HepG2 (cell line): ENCODE results near the gene BRAF.

Experiments
- CHD4 ChIP-seq: fragments of 200-600 bp; sonication (generic); IDR thresholded peaks from 2 replicates; pipeline ENCODE4 v1.7.0; 2017; ENCODE audit warnings: mild to moderate bottlenecking, low read length, borderline replicate concordance
- CTCF ChIP-seq: sonication (generic); formaldehyde crosslinking; IDR thresholded peaks from 2 replicates; pipeline ENCODE4 v1.5.0; 2020; ENCODE audit warnings: mild to moderate bottlenecking, missing genetic modification reagents, moderate library complexity
- EP300 ChIP-seq, 3 experiments: sonication (generic) in 1 of 3; formaldehyde crosslinking in 1 of 3; IDR thresholded peaks; 2 replicates each; pipeline versions ENCODE4 v1.5.1 to v1.6.1; 2011 to 2020; ENCODE audit warnings: low read depth in 2 of 3, low read length in 2 of 3, borderline replicate concordance in 1 of 3, improper control_type of control experiment in 1 of 3, mild to moderate bottlenecking in 1 of 3, missing genetic modification reagents in 1 of 3, moderate library complexity in 1 of 3
- ETV5 ChIP-seq: IDR thresholded peaks from 2 replicates; pipeline ENCODE4 v1.6.1; 2018; ENCODE audit warnings: missing biosample characterization, missing genetic modification reagents, inconsistent platforms, borderline replicate concordance
- EZH2 ChIP-seq: conservative IDR thresholded peaks from 2 replicates; pipeline ENCODE4 v1.6.1; 2012; ENCODE audit warnings: mild to moderate bottlenecking, low read depth, low read length, moderate library complexity
- GATAD2A ChIP-seq: IDR thresholded peaks from 2 replicates; pipeline ENCODE4 v1.6.1; 2016
- POLR2A ChIP-seq, 2 experiments: IDR thresholded peaks; 2 replicates each; pipeline ENCODE4 v1.6.1; 2011; ENCODE audit warnings: low read depth in 2 of 2, low read length in 2 of 2, mild to moderate bottlenecking in 1 of 2, moderate library complexity in 1 of 2; ENCODE audit not compliant: insufficient read depth in 1 of 2
- RNF2 ChIP-seq: fragments of 450-650 bp; conservative IDR thresholded peaks from 2 replicates; pipeline ENCODE4 v1.6.1; 2016; ENCODE audit warnings: low read depth
- ZNF143 ChIP-seq: sonication (generic); formaldehyde crosslinking; IDR thresholded peaks from 2 replicates; pipeline ENCODE4 v1.4.0; 2020; ENCODE audit warnings: missing genetic modification reagents
- ZNF850 ChIP-seq: sonication (generic); formaldehyde crosslinking; conservative IDR thresholded peaks from 2 replicates; pipeline ENCODE4 v1.9.0; 2021; ENCODE audit warnings: mild to moderate bottlenecking, missing genetic modification reagents
- TF ChIP-seq, protein P1 (sequence below): sonication (generic); formaldehyde crosslinking; IDR thresholded peaks from 2 replicates; pipeline ENCODE4 v1.8.0; 2022; ENCODE audit warnings: mild to moderate bottlenecking, missing genetic modification reagents, borderline replicate concordance

DNA sequence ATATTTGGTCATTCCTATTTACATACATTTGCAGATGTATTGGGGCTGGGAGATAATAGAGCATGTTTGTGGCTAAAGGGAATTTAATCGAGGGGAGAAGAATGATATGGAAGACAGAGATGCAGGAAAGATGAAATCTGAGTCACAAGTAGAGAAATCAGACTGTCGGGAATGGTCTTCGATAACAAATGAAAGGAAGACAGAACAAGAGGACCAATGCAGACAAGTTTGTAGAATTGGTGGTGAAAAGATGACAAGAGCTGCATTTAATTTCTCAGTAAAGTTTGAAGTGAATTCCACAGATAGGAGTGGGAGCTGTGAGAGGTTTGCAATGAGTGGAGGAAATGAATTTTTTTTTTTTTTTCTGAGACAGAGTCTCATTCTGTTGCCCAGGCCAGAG, 60.0 kb downstream of the BRAF start:
- no peak for TF ChIP-seq GATAD2A (CRISPR knock-in tag)
- no peak for TF ChIP-seq CTCF (CRISPR knock-in tag)
- no peak for TF ChIP-seq POLR2A (IDR thresholded peaks at IDR 0.05; ENCODE audit: insufficient read depth in 1 of 2, low read depth in 2 of 2, low read length in 2 of 2)
- no peak for TF ChIP-seq CHD4
- TF ChIP-seq ETV5: no peak
- no peak for TF ChIP-seq ZNF143 (CRISPR knock-in tag)
- TF ChIP-seq ZNF850 (CRISPR knock-in tag): no peak
- no peak for TF ChIP-seq EP300 (IDR thresholded peaks at IDR 0.05; ENCODE audit: low read depth in 2 of 2, low read length in 2 of 2)
- no peak for TF ChIP-seq EP300 (CRISPR knock-in tag; IDR thresholded peaks at IDR 0.05; ENCODE audit: borderline replicate concordance)
- TF ChIP-seq, protein P1, sequence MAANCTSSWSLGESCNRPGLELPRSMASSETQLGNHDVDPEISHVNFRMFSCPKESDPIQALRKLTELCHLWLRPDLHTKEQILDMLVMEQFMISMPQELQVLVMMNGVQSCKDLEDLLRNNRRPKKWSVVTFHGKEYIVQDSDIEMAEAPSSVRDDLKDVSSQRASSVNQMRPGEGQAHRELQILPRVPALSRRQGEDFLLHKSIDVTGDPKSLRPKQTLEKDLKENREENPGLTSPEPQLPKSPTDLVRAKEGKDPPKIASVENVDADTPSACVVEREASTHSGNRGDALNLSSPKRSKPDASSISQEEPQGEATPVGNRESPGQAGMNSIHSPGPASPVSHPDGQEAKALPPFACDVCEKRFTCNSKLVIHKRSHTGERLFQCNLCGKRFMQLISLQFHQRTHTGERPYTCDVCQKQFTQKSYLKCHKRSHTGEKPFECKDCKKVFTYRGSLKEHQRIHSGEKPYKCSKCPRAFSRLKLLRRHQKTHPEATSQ (CRISPR knock-in tag): no peak
- TF ChIP-seq RNF2: no peak
- TF ChIP-seq EZH2: no peak
